ENCODE measurements around the gene AGPAT2.
A peak's percentile ranks its signal among the peaks of the same experiment; 100 is the strongest.

AGPAT2 gene

DNA sequence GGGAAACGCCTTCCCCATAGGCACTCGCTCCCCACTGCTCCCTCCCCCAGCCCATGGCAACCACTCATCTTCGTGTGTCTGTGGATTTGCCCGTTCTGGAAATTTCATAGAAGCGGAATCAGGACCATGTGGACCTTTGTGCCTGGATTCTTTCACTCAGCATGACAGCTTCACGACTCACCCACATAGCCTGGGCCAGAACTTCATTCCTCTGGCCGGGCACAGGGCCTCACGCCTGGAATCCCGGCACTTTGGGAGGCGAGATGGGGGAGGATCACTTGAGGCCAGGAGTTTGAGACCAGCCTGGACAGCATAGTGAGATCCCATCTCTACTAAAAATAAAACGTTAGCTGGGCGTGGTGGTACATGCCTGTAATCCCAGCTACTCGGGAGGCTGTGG is 13.0 kb upstream of the AGPAT2 start:
- DNase-seq: peak; percentile 42

DNA sequence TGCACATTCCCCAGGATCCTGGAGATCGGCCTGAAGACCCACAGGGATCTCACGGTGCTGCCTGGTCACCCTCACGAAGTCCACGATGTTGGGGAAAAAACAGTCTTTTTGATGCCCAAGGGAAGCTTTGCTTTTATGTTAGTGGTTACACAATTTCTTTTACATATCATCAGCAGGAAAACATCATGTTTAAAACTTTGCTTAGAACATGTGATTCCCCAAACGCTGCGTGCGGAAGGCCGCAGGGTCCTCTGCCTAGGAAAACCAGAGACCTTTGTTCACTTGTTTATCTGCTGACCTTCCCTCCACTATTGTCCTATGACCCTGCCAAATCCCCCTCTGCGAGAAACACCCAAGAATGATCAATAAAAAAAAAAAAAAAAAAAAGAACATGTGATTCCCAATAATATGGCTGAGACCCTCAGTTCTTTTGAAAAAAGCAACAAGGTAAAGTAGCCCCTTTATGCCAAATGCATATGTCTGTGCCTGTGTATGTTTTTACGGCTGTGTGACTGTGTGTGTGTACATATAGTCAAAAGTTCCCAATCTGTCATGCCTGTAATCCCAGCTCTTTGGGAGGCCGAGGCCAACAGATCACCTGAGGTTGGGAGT is 11.5 kb upstream of the AGPAT2 start:
- no peak for DNase-seq

- no peak for DNase-seq
Measured at GRCh38 chr9:136697821-136698526, 10.7 kb upstream of the AGPAT2 start.

- no peak for DNase-seq
Measured at GRCh38 chr9:136697146-136697820, 10.0 kb upstream of the AGPAT2 start.

DNA sequence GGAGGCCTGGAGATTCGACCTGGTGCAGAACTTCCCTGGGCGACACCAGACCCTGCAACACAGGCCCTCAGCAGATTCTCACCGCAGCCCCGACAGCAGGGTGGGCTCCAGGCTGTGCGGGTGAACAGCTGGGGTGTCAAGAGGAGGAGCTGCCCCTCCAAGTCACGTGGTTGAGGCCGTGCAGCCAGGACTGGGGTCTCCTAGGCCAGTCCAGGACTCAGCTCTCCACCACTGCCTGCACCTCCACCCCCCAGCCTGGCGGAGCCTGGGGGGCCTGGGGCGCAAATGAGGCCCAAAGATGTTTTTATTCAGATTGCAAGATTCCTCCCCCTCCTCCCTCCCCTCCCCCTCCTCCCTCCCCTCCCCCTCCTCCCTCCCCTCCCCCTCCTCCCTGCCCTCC is 9.2 kb upstream of the AGPAT2 start:
- DNase-seq: no peak

GRCh38 chr9:136695955-136696354 is 8.7 kb upstream of the AGPAT2 start:
- DNase-seq: no peak

GRCh38 chr9:136695435-136695895 is 8.2 kb upstream of the AGPAT2 start:
- no peak for DNase-seq

GRCh38 chr9:136694872-136695247 is 7.6 kb upstream of the AGPAT2 start:
- no peak for DNase-seq

DNA sequence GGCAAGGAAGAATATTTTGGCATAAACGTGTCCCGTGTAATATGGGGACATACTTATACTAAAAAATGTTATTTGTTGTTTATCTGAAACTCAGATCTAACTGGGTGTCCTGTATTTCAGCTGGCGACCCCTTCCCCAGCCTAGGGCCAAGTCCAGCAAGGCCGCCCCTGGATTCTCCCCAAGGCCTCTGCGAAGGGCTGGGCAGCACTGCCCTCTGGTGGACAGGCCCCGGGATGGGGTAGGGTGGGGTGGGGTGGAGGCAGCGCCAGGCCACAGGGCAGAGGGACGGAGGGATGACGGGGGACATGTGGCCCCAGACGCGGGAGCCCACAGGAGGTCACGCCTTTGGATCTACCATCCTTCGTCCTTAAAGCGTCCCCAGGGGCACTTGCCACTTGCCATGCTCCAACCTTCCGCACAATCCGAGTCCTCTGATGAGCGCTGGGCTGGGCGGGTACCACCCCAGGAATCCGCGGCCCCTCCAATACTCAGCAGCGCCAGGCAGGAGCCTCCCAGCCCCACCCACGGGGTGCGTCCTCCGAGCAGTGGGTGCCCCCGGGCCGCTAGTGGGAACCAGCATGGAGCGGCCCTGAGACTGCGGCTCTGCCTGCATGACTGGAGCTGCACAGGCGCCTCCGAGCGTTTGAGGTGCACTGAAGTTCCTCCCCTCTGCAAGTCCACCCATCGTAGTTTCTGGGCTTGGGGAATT is 7.1 kb upstream of the AGPAT2 start:
- peak; percentile 31 for DNase-seq

- DNase-seq: peak; percentile 13
Measured at GRCh38 chr9:136693490-136694162, 6.4 kb upstream of the AGPAT2 start.

DNA sequence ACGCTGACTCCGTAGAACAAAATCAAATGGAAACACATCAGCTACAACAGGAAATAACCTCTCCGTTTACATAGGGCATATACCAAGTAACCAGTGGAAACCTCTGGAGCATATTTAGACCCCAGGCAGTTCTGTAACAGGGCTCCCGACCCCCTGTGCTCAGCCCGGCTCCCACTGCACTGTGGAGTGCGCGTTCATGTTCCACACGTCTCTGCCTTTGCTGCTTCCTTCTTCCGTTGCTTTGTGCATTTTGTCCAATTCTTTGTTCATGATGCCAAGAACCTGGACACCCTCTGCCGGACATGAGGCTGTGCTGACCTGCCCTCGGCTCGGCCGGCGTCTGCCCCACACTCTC is 5.9 kb upstream of the AGPAT2 start:
- DNase-seq: no peak

GRCh38 chr9:136692185-136693134 is 5.2 kb upstream of the AGPAT2 start:
- no peak for DNase-seq

DNA sequence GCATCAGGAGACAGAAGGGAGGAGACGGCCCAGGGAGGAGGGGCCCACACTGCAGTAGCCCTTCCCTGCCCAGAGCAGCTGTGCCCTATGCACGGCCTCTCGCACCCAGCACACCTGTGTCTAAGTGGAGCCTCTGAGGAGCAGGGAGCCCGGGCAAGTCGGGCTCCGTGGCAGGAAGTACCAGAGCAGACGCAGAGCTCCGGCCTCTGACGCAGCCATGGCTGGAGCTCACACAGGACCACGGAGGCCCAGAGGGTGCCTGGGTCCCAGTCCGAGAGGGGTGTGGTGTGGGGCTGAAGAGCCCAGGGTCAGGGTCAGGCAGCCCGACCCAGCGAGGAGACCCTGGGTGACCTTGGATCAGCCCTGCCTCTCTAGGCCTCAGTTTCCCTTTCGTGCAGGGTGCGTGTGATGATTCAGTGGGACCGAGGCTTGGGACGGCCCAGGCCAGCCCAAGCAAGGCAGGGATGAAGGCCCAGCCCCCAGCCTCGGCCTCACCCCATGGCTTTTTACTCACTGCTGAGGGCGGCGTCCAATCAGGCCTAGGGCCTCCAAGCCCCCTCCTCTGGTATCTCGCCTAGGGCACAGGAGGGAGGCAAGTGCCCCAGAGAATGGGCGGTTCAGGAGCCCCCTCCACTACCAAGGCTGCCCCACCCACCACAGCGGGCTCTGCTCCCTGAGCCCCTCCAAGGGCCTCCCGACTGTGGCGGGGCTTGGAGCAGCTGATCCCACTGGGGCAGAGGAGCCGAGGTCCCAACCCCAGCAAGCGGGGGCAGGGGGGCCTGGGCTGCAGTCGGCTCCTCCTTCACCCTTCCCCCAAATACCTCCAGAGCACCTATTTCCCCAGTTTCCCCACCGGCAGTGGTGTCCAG is 4.3 kb upstream of the AGPAT2 start:
- DNase-seq: no peak

DNA sequence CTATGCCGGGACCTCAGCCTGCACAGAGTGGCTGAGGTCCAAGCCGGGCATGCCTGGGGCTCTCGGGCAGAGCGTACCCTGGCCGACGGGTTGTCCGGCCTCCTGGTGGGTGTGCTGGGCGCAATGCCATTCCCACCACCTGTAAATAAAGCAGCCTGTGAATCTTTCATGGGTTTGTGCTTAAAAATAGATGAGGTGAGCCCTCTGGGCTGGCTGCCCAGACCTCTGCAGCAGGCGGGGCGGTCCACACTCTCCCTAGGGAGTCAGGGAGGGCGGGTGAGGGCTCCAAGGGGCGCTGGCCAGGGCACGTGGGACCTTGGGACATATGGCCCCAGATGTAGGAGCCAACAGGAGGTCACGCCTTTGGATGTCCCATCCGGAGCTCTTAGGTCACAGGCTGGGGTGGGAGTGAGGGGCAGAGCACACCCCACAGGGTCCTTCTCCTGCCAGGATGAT is 3.6 kb upstream of the AGPAT2 start:
- no peak for DNase-seq

DNA sequence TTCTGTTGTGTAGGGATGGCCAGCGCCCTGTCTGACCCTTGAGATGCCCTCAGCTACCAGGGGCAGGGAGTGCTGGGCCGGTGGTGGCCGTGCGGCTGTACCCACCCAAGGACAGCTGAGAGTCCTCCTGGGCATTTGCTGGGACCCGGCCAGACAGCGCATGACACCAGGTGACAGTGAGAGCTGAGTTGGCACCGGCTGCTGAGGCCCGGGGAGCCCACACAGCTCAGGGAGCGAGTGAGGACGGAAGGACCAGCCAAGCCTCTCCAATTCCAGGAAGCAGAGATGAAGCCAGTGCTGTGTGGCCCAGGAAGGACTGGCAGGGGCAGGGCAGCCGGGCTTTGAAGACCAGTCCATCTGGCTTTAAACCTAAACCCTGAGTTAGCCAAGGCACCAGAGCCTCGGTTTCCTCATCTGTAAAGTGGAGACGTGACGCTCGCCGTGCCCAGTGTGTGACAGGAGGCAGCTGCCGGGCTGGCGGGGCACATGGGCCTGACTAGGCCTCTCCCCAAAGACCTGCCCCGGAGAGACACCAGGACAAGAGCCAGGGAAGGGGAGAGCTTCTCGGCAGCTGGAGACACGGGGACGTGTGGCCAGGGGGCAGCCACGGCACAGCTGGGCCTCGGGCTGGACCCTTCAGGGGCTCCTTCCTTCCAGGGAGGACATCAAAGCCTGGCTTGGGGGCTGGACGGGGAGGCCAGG is 3.0 kb upstream of the AGPAT2 start:
- DNase-seq: no peak

DNA sequence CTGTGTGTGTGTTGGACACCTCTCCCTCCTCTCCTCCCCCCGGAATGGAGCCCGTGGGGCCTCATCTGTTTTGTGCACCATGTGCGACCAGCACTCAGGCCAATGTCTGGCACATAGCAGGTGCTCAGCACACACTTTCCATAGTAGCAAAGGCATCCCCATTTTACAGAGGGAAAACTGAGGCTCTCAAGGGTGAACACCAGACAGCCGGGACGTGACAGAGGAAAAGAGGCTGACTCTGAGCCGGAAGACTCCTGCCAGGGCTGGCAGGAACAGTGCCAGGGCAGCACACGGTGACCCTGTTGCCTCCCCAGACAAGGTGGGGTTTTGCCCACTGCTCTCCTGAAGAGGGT is 1.8 kb upstream of the AGPAT2 start:
- DNase-seq: no peak

GRCh38 chr9:136688274-136689107 is 1.2 kb upstream of the AGPAT2 start:
- no peak for DNase-seq

- DNase-seq: no peak
Measured at GRCh38 chr9:136687721-136688223, 515 bp upstream of the AGPAT2 start.

- no peak for DNase-seq
Measured at GRCh38 chr9:136686534-136686793, 793 bp downstream of the AGPAT2 start.
